K562 (cell line): Measurements from ENCODE around the gene KCNK3. TPM values are rescaled to one million over a fixed set of nuclear protein-coding genes. Genes with fewer than 3 reads are reported as not detected.

Experiments
- ADNP ChIP-seq: fragments of 200-800 bp; sonication (Bioruptor generic); IDR thresholded peaks from 2 replicates; pipeline ENCODE4 v1.6.1; 2016; ENCODE audit warnings: missing genetic modification characterization, missing compliant biosample characterization
- ARHGAP35 ChIP-seq: fragments of 450-650 bp; IDR thresholded peaks from 2 replicates; pipeline ENCODE4 v1.6.1; 2018; ENCODE audit not compliant: partially characterized antibody
- CHD4 ChIP-seq: fragments of 200-600 bp; sonication (generic); IDR thresholded peaks from 3 replicates; pipeline ENCODE4 v1.6.1; 2012; ENCODE audit warnings: low read depth, mild to moderate bottlenecking, mixed read lengths, low read length, inconsistent platforms; ENCODE audit not compliant: insufficient read depth, insufficient replicate concordance, poor library complexity, severe bottlenecking
- ERF ChIP-seq: fragments of 450-650 bp; formaldehyde crosslinking; IDR thresholded peaks from 2 replicates; pipeline ENCODE4 v1.4.0; 2020; ENCODE audit warnings: mild to moderate bottlenecking, mixed read lengths
- FOS ChIP-seq: IDR thresholded peaks from 3 replicates; pipeline ENCODE4 v1.6.1; 2011; ENCODE audit not compliant: insufficient read length; ENCODE audit errors: extremely low read depth
- PHF21A ChIP-seq: fragments of 450-650 bp; IDR thresholded peaks from 2 replicates; pipeline ENCODE4 v1.6.1; 2017; ENCODE audit warnings: low read depth, borderline replicate concordance
- POLR2B ChIP-seq: fragments of 450-650 bp; IDR thresholded peaks from 2 replicates; pipeline ENCODE4 v1.6.1; 2018; ENCODE audit warnings: low read depth; ENCODE audit not compliant: partially characterized antibody
- SMARCA4 ChIP-seq: fragments of 450-650 bp; IDR thresholded peaks from 2 replicates; pipeline ENCODE4 v1.6.1; 2016
- SMC3 ChIP-seq: conservative IDR thresholded peaks from 2 replicates; pipeline ENCODE4 v1.6.1; 2011; ENCODE audit warnings: low read depth, low read length, improper control_type of control experiment; ENCODE audit not compliant: insufficient read depth
- SRSF1 ChIP-seq: fragments of 200-400 bp; formaldehyde crosslinking; IDR thresholded peaks from 2 replicates; pipeline ENCODE4 v1.6.1; 2017; ENCODE audit warnings: mild to moderate bottlenecking, low read depth, low read length, moderate library complexity
- ZFX ChIP-seq: sonication (generic); formaldehyde crosslinking; IDR thresholded peaks from 2 replicates; pipeline ENCODE4 v1.8.0; 2022; ENCODE audit warnings: mild to moderate bottlenecking, missing genetic modification reagents, moderate library complexity
- ZNF12 ChIP-seq: sonication (generic); formaldehyde crosslinking; IDR thresholded peaks from 2 replicates; pipeline ENCODE4 v1.4.0; 2020; ENCODE audit warnings: mild to moderate bottlenecking, missing genetic modification reagents
- ZNF57 ChIP-seq: fragments of 450-650 bp; formaldehyde crosslinking; IDR thresholded peaks from 2 replicates; pipeline ENCODE4 v1.4.0; 2020; ENCODE audit warnings: mild to moderate bottlenecking, moderate library complexity
- ZNF77 ChIP-seq: fragments of 250-450 bp; sonication (Bioruptor Pico); IDR thresholded peaks from 2 replicates; pipeline ENCODE4 v1.5.0; 2020
- ZNF780A ChIP-seq: fragments of 250-450 bp; sonication (Bioruptor Pico); IDR thresholded peaks from 2 replicates; pipeline ENCODE4 v1.5.0; 2021; ENCODE audit warnings: mild to moderate bottlenecking
- polyA plus RNA-seq, 8 experiments: library from polyadenylated mRNA; depleted of rRNA in 4 of 8; stranded (reverse) in 5 of 8; unstranded in 3 of 8; fragments of >200 nt; fragmentation: Nextera tagmentation in 2 of 8; fragmentation: Illumina TruSeq in 1 of 8; extraction: Ambion mirVana in 2 of 8; extraction: Trizol in 1 of 8; gene quantifications; 2 replicates each; pipeline versions ENCODE4 v1.2.1 to v1.2.3, GENCODE V29; 2011 to 2014; ENCODE audit warnings: inconsistent platforms in 1 of 8, missing spikeins in 1 of 8
- total RNA-seq, 7 experiments: library from RNA; depleted of rRNA in 6 of 7; stranded (reverse); fragments of >200 nt in 6 of 7; fragmentation: Illumina TruSeq in 2 of 7; extraction: Trizol in 2 of 7; gene quantifications; 2 replicates each; pipeline versions ENCODE4 v1.2.1 to v1.2.3, GENCODE V29; 2011 to 2021; ENCODE audit warnings: low replicate concordance in 1 of 7
- TF ChIP-seq, protein P1 (sequence below): fragments of 250-450 bp; sonication (Bioruptor Pico); IDR thresholded peaks from 2 replicates; pipeline ENCODE4 v1.4.0; 2020; ENCODE audit warnings: borderline replicate concordance
- TF ChIP-seq, protein P2 (sequence below): fragments of 250-450 bp; sonication (Bioruptor Pico); IDR thresholded peaks from 2 replicates; pipeline ENCODE4 v1.8.0; 2022; ENCODE audit warnings: moderate library complexity, mild to moderate bottlenecking, inconsistent platforms
- TF ChIP-seq, protein P3 (sequence below): fragments of 450-650 bp; IDR thresholded peaks from 2 replicates; pipeline ENCODE4 v1.7.1; 2018; ENCODE audit warnings: mild to moderate bottlenecking, low read depth; ENCODE audit not compliant: partially characterized antibody
- TF ChIP-seq, protein P4 (sequence below), 2 experiments: fragments of 450-650 bp in 1 of 2; IDR thresholded peaks; 2 replicates each; pipeline ENCODE4 v1.6.1; 2011 to 2017; ENCODE audit warnings: low read depth in 2 of 2, antibody characterized with exemption in 1 of 2, borderline replicate concordance in 1 of 2, low read length in 1 of 2, mild to moderate bottlenecking in 1 of 2, mixed read lengths in 1 of 2; ENCODE audit not compliant: control insufficient read depth in 1 of 2

The KCNK3 gene
- total and polyA plus RNA-seq, 9 of the 15 experiments (the other 6 are each of a cell fraction or from before 2014, with no cell fraction given): 0.01 to 0.20 (median 0.07) TPM; not detected in 5

DNA sequence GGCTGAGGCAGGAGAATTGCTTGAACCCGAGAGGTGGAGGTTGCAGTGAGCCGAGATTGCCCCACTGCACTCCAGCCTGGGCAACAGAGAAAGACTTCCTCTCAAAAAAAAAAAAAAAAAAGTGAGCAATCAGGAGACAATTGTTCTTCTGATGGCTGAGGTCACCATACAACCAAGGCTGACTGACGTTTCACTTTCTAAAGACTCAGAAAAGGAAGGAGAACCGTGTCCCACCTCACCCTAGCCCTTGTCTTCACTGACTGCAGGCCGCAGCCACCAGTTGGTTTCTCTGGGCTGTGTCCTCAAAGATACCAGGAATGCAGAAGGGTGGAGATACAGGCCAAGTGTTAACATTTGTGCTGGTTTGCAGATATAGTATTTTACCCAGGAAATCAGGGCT lies 63.8 kb downstream of the KCNK3 start (continued):
- TF ChIP-seq, protein P1, sequence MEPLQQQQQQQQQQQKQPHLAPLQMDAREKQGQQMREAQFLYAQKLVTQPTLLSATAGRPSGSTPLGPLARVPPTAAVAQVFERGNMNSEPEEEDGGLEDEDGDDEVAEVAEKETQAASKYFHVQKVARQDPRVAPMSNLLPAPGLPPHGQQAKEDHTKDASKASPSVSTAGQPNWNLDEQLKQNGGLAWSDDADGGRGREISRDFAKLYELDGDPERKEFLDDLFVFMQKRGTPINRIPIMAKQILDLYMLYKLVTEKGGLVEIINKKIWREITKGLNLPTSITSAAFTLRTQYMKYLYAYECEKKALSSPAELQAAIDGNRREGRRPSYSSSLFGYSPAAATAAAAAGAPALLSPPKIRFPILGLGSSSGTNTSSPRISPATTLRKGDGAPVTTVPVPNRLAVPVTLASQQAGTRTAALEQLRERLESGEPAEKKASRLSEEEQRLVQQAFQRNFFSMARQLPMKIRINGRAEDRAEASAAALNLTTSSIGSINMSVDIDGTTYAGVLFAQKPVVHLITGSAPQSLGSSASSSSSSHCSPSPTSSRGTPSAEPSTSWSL: no peak
- TF ChIP-seq ZFX (peak; percentile 31; the same call in 1 of the 2 replicates), SRSF1 (no peak), ZNF12 (CRISPR knock-in tag) (no peak), ZNF57 (CRISPR knock-in tag) (no peak), ADNP (peak; percentile 44; the same call in 1 of the 2 replicates), CHD4 (no peak), SMARCA4 (no peak), ERF (no peak), ZNF780A (CRISPR knock-in tag) (no peak), ARHGAP35 (no peak), PHF21A (no peak), POLR2B (no peak), SMC3 (no peak), FOS (no peak), ZNF77 (CRISPR knock-in tag) (no peak)
- TF ChIP-seq, protein P2, sequence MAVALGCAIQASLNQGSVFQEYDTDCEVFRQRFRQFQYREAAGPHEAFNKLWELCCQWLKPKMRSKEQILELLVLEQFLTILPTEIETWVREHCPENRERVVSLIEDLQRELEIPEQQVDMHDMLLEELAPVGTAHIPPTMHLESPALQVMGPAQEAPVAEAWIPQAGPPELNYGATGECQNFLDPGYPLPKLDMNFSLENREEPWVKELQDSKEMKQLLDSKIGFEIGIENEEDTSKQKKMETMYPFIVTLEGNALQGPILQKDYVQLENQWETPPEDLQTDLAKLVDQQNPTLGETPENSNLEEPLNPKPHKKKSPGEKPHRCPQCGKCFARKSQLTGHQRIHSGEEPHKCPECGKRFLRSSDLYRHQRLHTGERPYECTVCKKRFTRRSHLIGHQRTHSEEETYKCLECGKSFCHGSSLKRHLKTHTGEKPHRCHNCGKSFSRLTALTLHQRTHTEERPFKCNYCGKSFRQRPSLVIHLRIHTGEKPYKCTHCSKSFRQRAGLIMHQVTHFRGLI (CRISPR knock-in tag): no peak
- TF ChIP-seq, protein P3, sequence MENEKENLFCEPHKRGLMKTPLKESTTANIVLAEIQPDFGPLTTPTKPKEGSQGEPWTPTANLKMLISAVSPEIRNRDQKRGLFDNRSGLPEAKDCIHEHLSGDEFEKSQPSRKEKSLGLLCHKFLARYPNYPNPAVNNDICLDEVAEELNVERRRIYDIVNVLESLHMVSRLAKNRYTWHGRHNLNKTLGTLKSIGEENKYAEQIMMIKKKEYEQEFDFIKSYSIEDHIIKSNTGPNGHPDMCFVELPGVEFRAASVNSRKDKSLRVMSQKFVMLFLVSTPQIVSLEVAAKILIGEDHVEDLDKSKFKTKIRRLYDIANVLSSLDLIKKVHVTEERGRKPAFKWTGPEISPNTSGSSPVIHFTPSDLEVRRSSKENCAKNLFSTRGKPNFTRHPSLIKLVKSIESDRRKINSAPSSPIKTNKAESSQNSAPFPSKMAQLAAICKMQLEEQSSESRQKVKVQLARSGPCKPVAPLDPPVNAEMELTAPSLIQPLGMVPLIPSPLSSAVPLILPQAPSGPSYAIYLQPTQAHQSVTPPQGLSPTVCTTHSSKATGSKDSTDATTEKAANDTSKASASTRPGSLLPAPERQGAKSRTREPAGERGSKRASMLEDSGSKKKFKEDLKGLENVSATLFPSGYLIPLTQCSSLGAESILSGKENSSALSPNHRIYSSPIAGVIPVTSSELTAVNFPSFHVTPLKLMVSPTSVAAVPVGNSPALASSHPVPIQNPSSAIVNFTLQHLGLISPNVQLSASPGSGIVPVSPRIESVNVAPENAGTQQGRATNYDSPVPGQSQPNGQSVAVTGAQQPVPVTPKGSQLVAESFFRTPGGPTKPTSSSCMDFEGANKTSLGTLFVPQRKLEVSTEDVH: no peak
- TF ChIP-seq, protein P4, sequence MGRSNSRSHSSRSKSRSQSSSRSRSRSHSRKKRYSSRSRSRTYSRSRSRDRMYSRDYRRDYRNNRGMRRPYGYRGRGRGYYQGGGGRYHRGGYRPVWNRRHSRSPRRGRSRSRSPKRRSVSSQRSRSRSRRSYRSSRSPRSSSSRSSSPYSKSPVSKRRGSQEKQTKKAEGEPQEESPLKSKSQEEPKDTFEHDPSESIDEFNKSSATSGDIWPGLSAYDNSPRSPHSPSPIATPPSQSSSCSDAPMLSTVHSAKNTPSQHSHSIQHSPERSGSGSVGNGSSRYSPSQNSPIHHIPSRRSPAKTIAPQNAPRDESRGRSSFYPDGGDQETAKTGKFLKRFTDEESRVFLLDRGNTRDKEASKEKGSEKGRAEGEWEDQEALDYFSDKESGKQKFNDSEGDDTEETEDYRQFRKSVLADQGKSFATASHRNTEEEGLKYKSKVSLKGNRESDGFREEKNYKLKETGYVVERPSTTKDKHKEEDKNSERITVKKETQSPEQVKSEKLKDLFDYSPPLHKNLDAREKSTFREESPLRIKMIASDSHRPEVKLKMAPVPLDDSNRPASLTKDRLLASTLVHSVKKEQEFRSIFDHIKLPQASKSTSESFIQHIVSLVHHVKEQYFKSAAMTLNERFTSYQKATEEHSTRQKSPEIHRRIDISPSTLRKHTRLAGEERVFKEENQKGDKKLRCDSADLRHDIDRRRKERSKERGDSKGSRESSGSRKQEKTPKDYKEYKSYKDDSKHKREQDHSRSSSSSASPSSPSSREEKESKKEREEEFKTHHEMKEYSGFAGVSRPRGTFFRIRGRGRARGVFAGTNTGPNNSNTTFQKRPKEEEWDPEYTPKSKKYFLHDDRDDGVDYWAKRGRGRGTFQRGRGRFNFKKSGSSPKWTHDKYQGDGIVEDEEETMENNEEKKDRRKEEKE (IDR thresholded peaks at IDR 0.05; ENCODE audit: borderline replicate concordance in 1 of 2, control insufficient read depth in 1 of 2, low read depth in 2 of 2, low read length in 1 of 2): no peak
